GM12878 (cell line): ENCODE results near the gene PROM1. TPM values are rescaled to one million over a fixed set of nuclear protein-coding genes. Genes with fewer than 3 reads are reported as not detected.

ENCODE experiments used
- ATAC-seq: fragments of 200-7000 bp; cut with Tn5 transposase; 3 replicates; pipeline ENCODE4 v1.9.1; 2020; ENCODE audit warnings: mild to moderate bottlenecking, moderate library complexity
- BruUV-seq: library from RNA; stranded (reverse); fragments of 400-500 nt; replicated peaks from 2 replicates; lab custom pipeline; 2021; lab: Mats Ljungman, UMichigan
- CTCF ChIA-PET: fragments of 300-600 bp; sonication (Branson Sonifier 250); formaldehyde crosslinking; extraction: SDS; loops from one replicate; lab custom pipeline; 2021; ENCODE audit warnings: inconsistent platforms; lab: Yijun Ruan, JAX
- POLR2A ChIA-PET: fragments of 350-600 bp; formaldehyde crosslinking; extraction: SDS; loops from one replicate; lab custom pipeline; 2021; ENCODE audit warnings: inconsistent platforms; lab: Charles Lee
- RAD21 ChIA-PET: fragments of 300-600 bp; sonication (Branson Sonifier 250); formaldehyde crosslinking; loops from one replicate; lab custom pipeline; 2023; ENCODE audit warnings: antibody characterized with exemption; ENCODE audit not compliant: unreplicated experiment; lab: Charles Lee
- SMC1A ChIA-PET: fragments of 300-600 bp; sonication (Branson Sonifier 250); formaldehyde crosslinking; loops from one replicate; lab custom pipeline; 2023; ENCODE audit not compliant: unreplicated experiment, uncharacterized antibody; lab: Charles Lee
- DNase-seq: peaks from one replicate; pipeline ENCODE4 v3.0.0-alpha.2; 2011; ENCODE audit warnings: low read depth, low spot score
- FAIRE-seq: peaks from 3 replicates; lab custom pipeline; 2011; peaks lifted over from hg19 to GRCh38; lab: Jason Lieb, UNC
- H2AFZ ChIP-seq: 2 replicates; pipeline ENCODE4 v1.6.0; 2011; ENCODE audit warnings: low read depth, low read length, control low read depth; ENCODE audit not compliant: control insufficient read depth
- H3K27ac ChIP-seq: 2 replicates; pipeline ENCODE4 v1.5.1; 2011; ENCODE audit warnings: control low read depth; ENCODE audit not compliant: control insufficient read depth, insufficient read depth
- H3K27me3 ChIP-seq, 2 experiments: replicated peaks in 1 of 2; 2 replicates each; pipeline versions ENCODE4 v1.6.0 to v1.6.1; 2011; ENCODE audit warnings: low read length in 1 of 2; ENCODE audit not compliant: control insufficient read depth in 2 of 2, insufficient read depth in 2 of 2
- H3K36me3 ChIP-seq, 2 experiments: 2 replicates each; pipeline ENCODE4 v1.5.1; 2011; ENCODE audit warnings: low read length in 1 of 2; ENCODE audit not compliant: control insufficient read depth in 2 of 2, insufficient read depth in 2 of 2
- H3K4me1 ChIP-seq: 2 replicates; pipeline ENCODE4 v1.6.1; 2011; ENCODE audit warnings: mild to moderate bottlenecking, low read length, moderate library complexity, mixed read lengths; ENCODE audit not compliant: control insufficient read depth, insufficient read depth
- H3K4me2 ChIP-seq: 2 replicates; pipeline ENCODE4 v1.6.0; 2011; ENCODE audit warnings: control low read depth; ENCODE audit not compliant: control insufficient read depth, insufficient read depth
- H3K4me3 ChIP-seq: fragments of 200-600 bp; sonication (generic); 2 replicates; pipeline ENCODE4 v1.5.1; 2016
- H3K79me2 ChIP-seq: 2 replicates; pipeline ENCODE4 v1.6.0; 2011; ENCODE audit warnings: low read length; ENCODE audit not compliant: control insufficient read depth, insufficient read depth
- H3K9ac ChIP-seq: 2 replicates; pipeline ENCODE4 v1.8.0; 2011; ENCODE audit warnings: low read length, control low read depth, mixed read lengths; ENCODE audit not compliant: control insufficient read depth, insufficient read depth
- H3K9me3 ChIP-seq: replicated peaks from 3 replicates; pipeline ENCODE4 v1.5.1; 2011; ENCODE audit warnings: mild to moderate bottlenecking, low read length; ENCODE audit not compliant: control insufficient read depth, insufficient read depth
- H4K20me1 ChIP-seq: 2 replicates; pipeline ENCODE4 v1.6.0; 2011; ENCODE audit not compliant: control insufficient read depth, insufficient read depth
- CBX3 ChIP-seq: fragments of 200-600 bp; sonication (generic); IDR thresholded peaks from 2 replicates; pipeline ENCODE4 v1.6.1; 2016; ENCODE audit warnings: low read depth, borderline replicate concordance
- MEF2A ChIP-seq: IDR thresholded peaks from 2 replicates; pipeline ENCODE4 v1.6.1; 2011; ENCODE audit warnings: low read depth, mild to moderate bottlenecking, low read length, moderate library complexity; ENCODE audit not compliant: insufficient read depth
- RAD21 ChIP-seq: IDR thresholded peaks from 2 replicates; pipeline ENCODE4 v1.6.1; 2011; ENCODE audit warnings: mild to moderate bottlenecking, low read depth, low read length, moderate library complexity; ENCODE audit not compliant: insufficient read depth
- SMC3 ChIP-seq: IDR thresholded peaks from 2 replicates; pipeline ENCODE4 v1.6.1; 2011; ENCODE audit warnings: low read length, improper control_type of control experiment, borderline replicate concordance
- WGBS: methylation state at CpG from one replicate; pipeline ENCODE4 v1.1.6; 2016; ENCODE audit warnings: low lambda C conversion rate; ENCODE audit not compliant: insufficient replicate concordance, insufficient coverage; ENCODE audit errors: missing lambda C conversion rate; 5-methylcytosine and 5-hydroxymethylcytosine counted together
- in situ Hi-C: fragments of 300-500 bp; cut with MboI; formaldehyde crosslinking; loops from 9 replicates; pipeline ENCODE4 v1.14.3; 2018; ENCODE audit warnings: mixed read lengths
- intact Hi-C: fragments of 100-400 bp; cut with micrococcal nuclease; formaldehyde crosslinking; loops from one replicate; pipeline ENCODE4 v1.14.2; 2022; ENCODE audit not compliant: unreplicated experiment
- polyA plus RNA-seq, 11 experiments: library from polyadenylated mRNA; depleted of rRNA in 4 of 11; unstranded in 6 of 11; stranded (reverse) in 5 of 11; fragments of >200 nt; fragmentation: Nextera tagmentation in 4 of 11; fragmentation: Illumina TruSeq in 1 of 11; extraction: Ambion mirVana in 4 of 11; extraction: Trizol in 1 of 11; gene quantifications; 1 replicate in 1 of 11; 2 replicates in 10 of 11; pipeline versions ENCODE4 v1.2.1 to v1.2.3, GENCODE V29; 2011 to 2016; ENCODE audit warnings: inconsistent platforms in 2 of 11, missing spikeins in 2 of 11, low read depth in 1 of 11
- total RNA-seq, 4 experiments: library from RNA; depleted of rRNA in 3 of 4; stranded (reverse); fragments of >200 nt in 3 of 4; fragmentation: Illumina TruSeq in 1 of 4; extraction: Trizol in 1 of 4; gene quantifications; 2 replicates each; pipeline versions ENCODE4 v1.2.1 to v1.2.3, GENCODE V29; 2013 to 2021
- TF ChIP-seq, protein P1 (sequence below), 3 experiments: IDR thresholded peaks in 2 of 3; conservative IDR thresholded peaks in 1 of 3; 2 replicates each; pipeline ENCODE4 v1.5.1; 2011; ENCODE audit warnings: low read depth in 3 of 3, low read length in 3 of 3, mild to moderate bottlenecking in 3 of 3, control low read depth in 2 of 3, moderate library complexity in 2 of 3, inconsistent platforms in 1 of 3, mixed read lengths in 1 of 3; ENCODE audit not compliant: control insufficient read depth in 2 of 3, insufficient read depth in 1 of 3; ENCODE audit errors: extremely low read depth in 1 of 3

The PROM1 gene
- total and polyA plus RNA-seq, 10 of the 15 experiments (the other 5 are each of a cell fraction or from before 2014, with no cell fraction given): 0.08 to 0.31 (median 0.18) TPM; not detected in 7

DNA sequence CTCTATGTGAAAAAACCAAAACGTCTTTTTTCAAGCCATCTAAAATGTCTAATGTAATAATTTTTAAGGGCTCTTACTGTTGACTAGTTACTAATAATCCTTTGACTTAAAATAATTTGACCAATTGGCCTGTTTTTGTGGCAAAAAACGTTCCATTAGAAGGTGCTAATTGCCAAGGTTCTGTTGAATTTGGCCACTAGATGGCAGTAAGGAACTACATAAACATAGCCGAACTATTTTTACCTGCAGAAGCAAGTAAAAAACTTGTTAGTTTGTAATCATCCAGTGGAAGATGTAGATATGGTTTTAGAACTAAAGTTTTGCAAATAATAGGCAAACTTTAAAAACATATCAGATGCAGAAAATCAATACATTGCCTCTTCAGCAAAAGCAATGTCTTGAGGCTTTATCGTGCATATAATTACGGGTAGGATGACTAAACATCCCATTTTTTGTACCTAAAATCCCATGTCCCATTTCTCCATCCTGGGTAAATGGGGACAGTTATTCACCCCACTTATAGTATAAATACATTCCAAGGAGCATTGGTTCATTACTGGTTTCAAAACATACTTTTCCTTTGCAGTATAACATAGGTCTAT is 57.6 kb downstream of the PROM1 start:
- H3K4me1 ChIP-seq: no peaks in the 10 kb centered on the region
- H3K79me2 ChIP-seq: no peaks in the 10 kb centered on the region
- H3K4me2 ChIP-seq: no peak overlapping the region
- no peaks in the 10 kb centered on the region for H4K20me1 ChIP-seq
- BruUV-seq: no TSS peak
- SMC1A ChIA-PET: interaction anchor here (0.8 to 1.8 kb wide), 2 partner anchors 173 to 239 kb away, joined by 4 to 5 read pairs; no protein-coding TSS in a partner anchor
- FAIRE-seq: peak; percentile 82
- CTCF ChIA-PET: interaction anchor here (0.7 to 1.0 kb wide), 2 partner anchors 172 to 238 kb away, joined by 3 to 4 read pairs; no protein-coding TSS in a partner anchor
- H3K27ac ChIP-seq: no peak overlapping the region
- H3K9ac ChIP-seq: no peak overlapping the region
- no peaks in the 10 kb centered on the region for H3K36me3 ChIP-seq
- in situ Hi-C loops (no loop called here), intact Hi-C loops (loop anchor here (1.0 kb wide), 3 partner anchors 173 to 417 kb away; no protein-coding TSS in a partner anchor)
- H3K9me3 ChIP-seq: no peaks in the 10 kb centered on the region
- TF ChIP-seq SMC3 (peak; percentile 81), MEF2A (0 out of 2 replicates have a peak, but pooled peaks have one; percentile 25), CBX3 (no peak), RAD21 (peak; percentile 92)
- TF ChIP-seq, protein P1, sequence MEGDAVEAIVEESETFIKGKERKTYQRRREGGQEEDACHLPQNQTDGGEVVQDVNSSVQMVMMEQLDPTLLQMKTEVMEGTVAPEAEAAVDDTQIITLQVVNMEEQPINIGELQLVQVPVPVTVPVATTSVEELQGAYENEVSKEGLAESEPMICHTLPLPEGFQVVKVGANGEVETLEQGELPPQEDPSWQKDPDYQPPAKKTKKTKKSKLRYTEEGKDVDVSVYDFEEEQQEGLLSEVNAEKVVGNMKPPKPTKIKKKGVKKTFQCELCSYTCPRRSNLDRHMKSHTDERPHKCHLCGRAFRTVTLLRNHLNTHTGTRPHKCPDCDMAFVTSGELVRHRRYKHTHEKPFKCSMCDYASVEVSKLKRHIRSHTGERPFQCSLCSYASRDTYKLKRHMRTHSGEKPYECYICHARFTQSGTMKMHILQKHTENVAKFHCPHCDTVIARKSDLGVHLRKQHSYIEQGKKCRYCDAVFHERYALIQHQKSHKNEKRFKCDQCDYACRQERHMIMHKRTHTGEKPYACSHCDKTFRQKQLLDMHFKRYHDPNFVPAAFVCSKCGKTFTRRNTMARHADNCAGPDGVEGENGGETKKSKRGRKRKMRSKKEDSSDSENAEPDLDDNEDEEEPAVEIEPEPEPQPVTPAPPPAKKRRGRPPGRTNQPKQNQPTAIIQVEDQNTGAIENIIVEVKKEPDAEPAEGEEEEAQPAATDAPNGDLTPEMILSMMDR (IDR thresholded peaks at IDR 0.05 in 2 of 3, conservative IDR thresholded peaks at IDR 0.05 in 1 of 3; ENCODE audit: control insufficient read depth in 2 of 3, extremely low read depth in 1 of 3, insufficient read depth in 1 of 3, low read depth in 3 of 3, low read length in 3 of 3): peak; percentile 64 to 78 (median 64)
- TF ChIP-seq, all 136 proteins: peak for 4
- 41% methylated on average over 5 of the region's 5 CpGs for WGBS
- POLR2A ChIA-PET: interaction anchor here (0.6 kb wide), 1 partner anchor 143 kb away, joined by 3 read pairs; no protein-coding TSS in a partner anchor
- no peak overlapping the region for H3K4me3 ChIP-seq
- ATAC-seq (peak; percentile 58), DNase-seq (peak; percentile 25)
- RAD21 ChIA-PET: interaction anchor here (0.6 to 1.0 kb wide), 3 partner anchors 184 to 338 kb away, joined by 3 to 4 read pairs (median 3); no protein-coding TSS in a partner anchor
- H2AFZ ChIP-seq: no peak overlapping the region
- no peaks in the 10 kb centered on the region; a peak in 1 of 4 replicates for H3K27me3 ChIP-seq
